Left renal pelvis (tissue), 4 donors: ENCODE results near the gene ZMIZ2. TPM values are rescaled to one million over a fixed set of nuclear protein-coding genes. Genes with fewer than 3 reads are reported as not detected.
"Not testable (repeated sequence)": the region's sequence is repeated elsewhere in the genome, so short reads cannot be mapped to it uniquely, and the experiment has no call there.

Source experiments
- DNase-seq, 4 donors: peaks; one replicate each; pipeline ENCODE4 v3.0.0-alpha.2; 2013; ENCODE audit warnings: low read depth in 4 of 4, low spot score in 3 of 4
- polyA plus RNA-seq, 4 donors: library from polyadenylated mRNA; unstranded; fragments of 120-200 nt; gene quantifications; one replicate each; pipeline ENCODE4 v1.2.1, GENCODE V29; 2013; ENCODE audit not compliant: insufficient read length in 4 of 4

The ZMIZ2 gene
- polyA plus RNA-seq, 4 donors = 47.2 to 101 (median 58.3) TPM

- DNase-seq = no peak
Measured at GRCh38 chr7:44768628-44769371, 20.2 kb downstream of the ZMIZ2 start.

GRCh38 chr7:44769376-44769775 is 20.7 kb downstream of the ZMIZ2 start:
- DNase-seq = no peak

DNA sequence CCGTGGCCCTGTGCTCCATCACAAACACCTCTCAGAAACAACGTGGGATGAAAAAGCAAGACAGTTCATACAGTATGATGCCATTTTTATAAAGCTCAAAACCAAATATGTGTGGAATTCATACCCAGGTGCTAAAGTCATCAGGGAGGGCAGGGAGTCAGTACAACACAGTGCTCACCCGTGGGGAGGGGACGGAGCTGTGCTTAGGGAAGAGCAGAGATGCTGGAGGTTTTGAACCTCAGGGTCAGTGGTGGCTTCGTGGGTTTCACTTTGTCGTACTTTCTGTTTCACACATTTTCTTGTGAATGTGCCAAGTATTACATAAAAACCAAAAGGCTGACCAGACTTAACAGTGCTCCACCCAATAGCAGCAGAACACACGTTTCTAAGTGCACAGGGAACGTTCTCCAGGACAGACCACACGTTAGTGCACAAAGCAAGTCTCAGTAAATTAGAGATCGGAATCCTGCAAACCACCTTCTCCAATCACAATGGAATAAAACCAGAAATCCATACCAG is 21.2 kb downstream of the ZMIZ2 start:
- DNase-seq = no peak

DNA sequence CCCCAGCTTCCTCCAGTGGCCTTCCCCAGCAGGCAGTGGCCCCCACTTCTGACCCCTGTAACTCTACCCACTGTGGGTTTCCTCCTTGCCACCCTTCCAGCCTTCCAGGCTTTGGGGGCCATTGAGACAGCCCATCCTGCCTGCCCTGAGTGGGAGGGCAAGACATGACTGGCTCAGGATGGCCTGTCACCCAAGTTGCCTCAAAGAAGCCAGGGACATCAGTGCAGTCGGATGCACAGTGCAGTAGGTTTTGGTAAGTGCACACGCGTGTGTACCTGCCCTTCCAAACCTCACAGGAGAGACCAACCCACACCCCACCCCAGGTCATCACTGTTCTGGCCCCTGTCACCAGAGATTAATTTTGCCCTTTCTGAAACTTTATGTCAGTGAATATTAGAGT is 22.7 kb downstream of the ZMIZ2 start:
- no peak for DNase-seq

DNA sequence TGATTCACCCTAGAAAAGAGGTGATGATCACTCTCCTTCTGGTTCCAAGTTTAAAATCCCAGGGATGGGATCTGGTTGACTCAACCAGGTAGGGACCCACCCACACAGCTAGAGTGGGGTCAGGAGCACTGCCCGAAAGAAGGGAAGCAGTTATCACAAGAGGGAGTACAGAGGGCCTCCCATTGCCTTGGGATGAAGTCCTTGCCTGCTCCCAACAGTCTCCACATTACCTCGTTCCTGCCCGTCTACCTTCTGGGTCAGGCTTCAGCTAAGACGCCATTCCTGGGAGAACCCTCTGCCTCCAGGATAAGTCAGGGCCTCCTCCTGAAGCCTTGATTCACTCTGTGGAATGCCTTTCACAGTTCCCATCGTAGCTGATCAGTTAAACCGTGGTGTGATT is 23.8 kb downstream of the ZMIZ2 start:
- DNase-seq = no peak

DNA sequence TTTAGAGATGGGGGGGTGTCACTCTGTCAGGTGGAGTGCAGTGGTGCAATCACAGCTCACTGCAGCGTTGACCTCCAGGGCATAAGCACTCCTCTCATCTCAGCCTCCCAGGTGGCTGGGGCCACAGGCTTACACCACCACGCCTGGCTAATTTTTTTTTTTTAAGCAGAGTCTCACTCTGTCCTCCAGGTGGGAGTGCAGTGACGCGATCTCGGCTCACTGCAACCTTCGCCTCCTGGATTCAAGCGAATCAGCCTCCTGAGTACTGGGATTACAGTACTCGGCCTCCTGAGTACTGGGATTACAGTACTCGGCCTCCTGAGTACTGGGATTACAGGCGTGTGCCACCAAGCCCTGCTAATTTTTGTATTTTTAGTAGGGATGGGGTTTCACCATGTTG is 24.2 kb downstream of the ZMIZ2 start:
- DNase-seq = no peak

GRCh38 chr7:44774486-44774885 is 25.8 kb downstream of the ZMIZ2 start:
- not testable (repeated sequence) for DNase-seq

GRCh38 chr7:44775383-44776107 is 26.9 kb downstream of the ZMIZ2 start:
- no peak for DNase-seq

DNA sequence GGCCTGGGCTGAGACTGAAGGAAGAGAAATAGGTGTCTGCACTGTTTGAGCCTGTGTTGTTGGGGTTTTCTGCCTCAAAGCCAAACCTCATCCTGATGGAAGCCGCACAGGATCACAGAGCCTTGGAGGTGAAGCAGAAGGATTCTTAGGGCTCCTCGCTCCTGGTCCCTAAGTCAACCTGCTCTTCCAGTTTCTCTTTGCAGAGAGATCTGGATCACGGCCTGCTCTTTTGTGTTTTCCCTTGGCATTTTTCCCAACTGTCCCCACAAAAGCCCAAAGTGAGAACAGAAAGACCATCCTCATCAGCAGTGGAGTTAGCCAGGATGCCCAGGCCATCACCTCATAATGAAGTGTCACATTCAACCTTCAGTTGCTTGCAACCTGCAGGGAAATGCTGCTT is 27.6 kb downstream of the ZMIZ2 start:
- DNase-seq = no peak

DNA sequence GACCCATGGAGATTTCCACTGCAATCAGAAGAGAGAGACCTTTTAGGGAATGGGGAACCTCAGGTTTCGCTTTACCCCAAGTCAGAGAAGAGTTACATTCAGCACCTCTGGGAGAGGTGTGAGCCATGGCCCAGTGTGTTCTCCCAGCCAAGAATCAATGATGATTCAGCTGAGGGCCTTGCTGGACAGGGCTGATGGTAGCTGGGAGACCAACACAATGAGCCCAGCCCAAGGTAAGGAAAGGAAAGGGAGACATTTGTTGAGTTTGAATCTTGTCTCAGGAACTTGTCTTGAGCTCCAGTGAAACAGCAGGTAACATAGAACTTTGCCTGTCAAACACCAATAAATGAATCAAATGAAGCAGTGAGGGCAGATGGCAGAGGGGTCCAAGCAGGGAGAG is 33.8 kb downstream of the ZMIZ2 start:
- no peak for DNase-seq

DNA sequence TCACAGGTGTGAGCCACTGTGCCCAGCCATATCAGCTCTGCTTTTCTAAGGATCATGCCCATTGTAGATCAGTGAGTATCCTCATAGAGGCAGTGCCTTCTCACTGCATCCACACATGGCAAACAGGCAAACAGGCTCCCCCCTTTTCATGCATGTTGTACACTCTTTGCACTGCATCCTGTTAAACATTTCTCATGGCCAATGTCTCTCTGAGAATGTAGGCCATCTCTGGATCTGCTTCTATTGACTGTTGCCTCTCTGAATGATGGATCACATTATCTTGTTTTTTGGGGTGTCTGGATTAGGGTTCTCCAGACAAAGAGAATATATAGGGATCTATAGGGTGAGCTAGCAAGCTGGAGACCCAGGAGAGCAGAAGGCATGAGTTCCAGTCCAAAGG is 34.8 kb downstream of the ZMIZ2 start:
- no peak for DNase-seq

DNA sequence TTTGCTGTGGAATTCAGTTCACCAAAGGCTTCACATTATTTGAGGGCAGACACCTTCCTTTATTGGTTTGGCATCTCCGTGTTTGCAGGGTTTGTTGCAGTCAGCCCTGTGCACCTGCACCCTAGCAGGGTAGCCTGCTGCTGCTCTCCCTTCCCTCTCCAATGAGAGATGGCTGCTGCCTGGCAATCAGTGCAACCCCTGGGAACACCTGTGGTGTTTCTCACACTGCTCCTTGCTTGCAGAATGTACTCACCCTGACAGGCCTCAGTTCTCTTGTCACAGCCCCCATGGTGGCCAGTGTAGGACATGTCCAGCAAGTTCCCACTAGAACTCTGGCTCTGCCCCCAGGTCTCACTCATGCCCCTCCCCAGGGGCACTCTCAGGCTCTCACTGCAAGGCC is 35.7 kb downstream of the ZMIZ2 start:
- DNase-seq = no peak

DNA sequence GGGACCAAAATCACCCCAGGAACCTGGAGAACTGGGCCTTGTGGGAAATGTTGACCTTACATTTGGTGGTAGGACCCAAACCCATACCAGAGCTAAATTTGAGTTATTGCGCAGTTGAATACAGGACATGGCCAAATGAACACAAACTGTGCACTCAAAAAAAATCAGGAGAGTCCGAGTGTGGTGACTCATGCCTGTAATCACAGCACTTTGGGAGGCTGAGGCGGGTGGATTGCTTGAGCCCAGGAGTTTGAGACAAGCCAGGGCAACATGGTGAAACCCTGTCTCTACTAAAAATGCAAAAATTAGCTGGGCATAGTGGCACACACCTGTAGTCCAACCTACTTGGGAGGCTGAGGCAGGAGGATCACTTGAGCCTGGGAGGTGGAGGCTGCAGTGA is 36.6 kb downstream of the ZMIZ2 start:
- not testable (repeated sequence) for DNase-seq

- no peak for DNase-seq
Measured at GRCh38 chr7:44787041-44787440, 38.4 kb downstream of the ZMIZ2 start.

GRCh38 chr7:44787762-44788161 is 39.1 kb downstream of the ZMIZ2 start:
- DNase-seq = no peak

- no peak for DNase-seq
Measured at GRCh38 chr7:44789990-44790389, 41.3 kb downstream of the ZMIZ2 start.

DNA sequence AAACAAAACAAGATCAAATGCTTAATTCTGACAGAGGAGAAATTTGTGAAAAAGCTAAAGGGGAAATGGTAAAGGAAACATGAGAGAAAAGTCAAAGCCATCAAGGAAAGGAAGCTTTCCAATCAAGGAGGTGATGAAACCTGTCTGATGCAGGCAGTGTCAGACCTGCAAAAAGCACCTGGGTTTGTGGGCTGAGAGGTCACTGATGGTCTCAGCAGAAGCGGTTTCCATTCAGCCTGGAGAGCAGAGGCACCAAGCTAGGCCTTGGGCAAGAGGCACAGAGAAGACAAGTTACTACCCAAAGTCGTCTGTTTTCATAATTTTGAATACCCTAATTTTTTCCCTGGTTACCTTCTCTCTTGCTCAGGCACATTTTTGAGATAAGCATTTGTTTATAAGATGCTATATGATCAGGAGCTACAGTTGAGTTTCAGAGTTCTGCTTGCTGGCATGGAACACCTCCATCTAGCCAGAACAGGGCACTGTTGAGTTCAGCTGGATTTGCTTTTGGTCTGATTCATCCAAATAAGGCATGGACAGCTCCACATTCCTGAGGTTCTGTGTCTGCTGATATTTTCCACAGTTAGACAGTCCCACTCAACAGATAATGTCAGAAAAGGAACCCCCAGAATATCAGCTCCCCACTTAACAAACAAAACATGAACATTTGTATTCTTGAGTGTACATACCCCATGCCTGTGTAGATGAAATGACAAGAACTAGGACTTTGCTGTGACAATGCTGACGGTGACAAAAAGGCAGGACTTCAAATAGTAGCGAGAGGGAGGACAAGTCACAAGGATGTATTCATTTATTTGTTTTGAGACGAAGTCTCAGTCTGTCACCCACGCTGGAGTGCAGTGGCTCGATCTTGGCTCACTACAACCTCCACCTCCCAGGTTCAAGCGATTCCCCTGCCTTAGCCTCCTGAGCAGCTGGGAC is 42.9 kb downstream of the ZMIZ2 start:
- no peak for DNase-seq

DNA sequence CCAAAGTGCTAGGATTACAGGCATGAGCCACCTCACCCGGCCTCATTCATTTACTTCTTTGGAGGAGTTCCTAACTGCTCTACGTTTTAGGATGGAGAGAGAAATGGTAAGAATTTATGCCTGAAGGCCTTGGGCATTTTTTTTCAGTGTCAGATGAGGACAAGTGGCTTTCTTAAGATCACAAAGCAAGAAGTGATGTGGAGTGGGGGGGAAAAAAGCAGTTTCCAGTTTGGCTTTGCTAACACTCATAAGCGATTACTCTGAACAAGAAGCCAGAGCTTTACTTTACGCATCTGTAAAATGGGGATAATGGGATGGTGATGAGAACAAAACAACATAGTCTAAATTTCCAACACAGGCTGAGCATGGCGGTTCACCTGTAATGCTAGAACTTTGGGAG is 45.3 kb downstream of the ZMIZ2 start:
- DNase-seq = no peak

GRCh38 chr7:44794331-44794730 is 45.7 kb downstream of the ZMIZ2 start:
- no peak for DNase-seq

DNA sequence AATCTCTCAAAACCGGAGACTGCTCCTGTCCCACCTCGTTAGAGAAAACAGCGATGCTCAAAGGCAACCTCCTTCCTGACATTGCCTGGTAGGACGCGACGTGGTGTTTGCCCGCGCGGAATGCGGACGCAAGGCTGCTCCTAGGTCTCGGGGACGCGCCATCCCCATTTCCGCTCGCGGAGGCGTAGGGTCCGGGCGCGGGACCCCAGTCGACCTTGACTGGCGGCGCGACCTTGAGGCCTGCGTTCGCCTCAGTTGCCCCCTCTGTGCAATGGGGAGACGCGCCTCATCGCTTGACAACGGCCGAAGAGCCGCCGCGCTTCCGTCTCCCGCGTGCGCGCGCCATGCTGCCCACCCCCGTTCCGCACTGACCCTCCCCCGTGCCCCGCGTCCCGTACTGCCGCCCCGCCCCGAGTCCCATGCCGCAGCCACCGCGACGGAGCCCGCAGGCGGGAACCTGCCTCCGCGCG is 47.4 kb downstream of the ZMIZ2 start:
- DNase-seq = peak in 2 of 4 donors; percentile 35 to 39
